Adipocyte (in vitro differentiated cells): Measurements from ENCODE around the gene THAP4.
A peak's percentile ranks its signal among the peaks of the same experiment; 100 is the strongest.

Experiments used
- DNase-seq: peaks from one replicate; pipeline ENCODE4 v3.0.0-alpha.2; 2015; ENCODE audit warnings: low read depth
- H3K27me3 ChIP-seq: replicated peaks from 2 replicates; pipeline ENCODE4 v1.7.0; 2013; ENCODE audit warnings: mild to moderate bottlenecking, low read length, moderate library complexity; ENCODE audit not compliant: control insufficient read depth, insufficient read depth
- H3K36me3 ChIP-seq: 2 replicates; pipeline ENCODE4 v1.7.0; 2013; ENCODE audit warnings: low read length, mild to moderate bottlenecking, moderate library complexity; ENCODE audit not compliant: control insufficient read depth, insufficient read depth, severe bottlenecking
- H3K4me1 ChIP-seq: 2 replicates; pipeline ENCODE4 v1.7.0; 2013; ENCODE audit warnings: mild to moderate bottlenecking, low read length, moderate library complexity; ENCODE audit not compliant: control insufficient read depth, insufficient read depth
- H3K4me3 ChIP-seq: 2 replicates; pipeline ENCODE4 v1.7.0; 2013; ENCODE audit warnings: mild to moderate bottlenecking, low read length, moderate library complexity
- H3K9ac ChIP-seq: 2 replicates; pipeline ENCODE4 v1.7.0; 2013; ENCODE audit warnings: mild to moderate bottlenecking, low read length, moderate library complexity
- H3K9me3 ChIP-seq: 2 replicates; pipeline ENCODE4 v1.7.0; 2013; ENCODE audit warnings: mild to moderate bottlenecking, low read length, moderate library complexity; ENCODE audit not compliant: control insufficient read depth

Gene THAP4

GRCh38 chr2:241560162-241560882, 76.6 kb downstream of the THAP4 start:
- peaks cover 24% of the 10 kb centered on the region for H3K4me1 ChIP-seq
- DNase-seq: no peak
- H3K9me3 ChIP-seq: peaks cover 21% of the 10 kb centered on the region
- H3K9ac ChIP-seq: peak overlapping the region; percentile 86
- H3K27me3 ChIP-seq: no peaks in the 10 kb centered on the region
- H3K36me3 ChIP-seq: peaks cover 15% of the 10 kb centered on the region
- H3K4me3 ChIP-seq: peak overlapping the region; percentile 85

GRCh38 chr2:241559323-241560161, 77.4 kb downstream of the THAP4 start:
- DNase-seq: peak; percentile 73
- H3K9ac ChIP-seq: peak overlapping the region; percentile 86
- H3K4me3 ChIP-seq: peak overlapping the region; percentile 85
- peaks cover 21% of the 10 kb centered on the region for H3K9me3 ChIP-seq
- H3K4me1 ChIP-seq: peaks cover 26% of the 10 kb centered on the region
- H3K27me3 ChIP-seq: no peaks in the 10 kb centered on the region
- H3K36me3 ChIP-seq: peaks cover 15% of the 10 kb centered on the region

- Histone ChIP-seq H3K4me1 (peaks cover 28% of the 10 kb centered on the region), H3K27me3 (no peaks in the 10 kb centered on the region), H3K36me3 (peaks cover 15% of the 10 kb centered on the region), H3K4me3 (peak within 1 kb of the TSS; percentile 85), H3K9ac (peak within 1 kb of the TSS; percentile 86), H3K9me3 (peaks cover 21% of the 10 kb centered on the region)
- DNase-seq: peak; percentile 82
Observed at GRCh38 chr2:241558532-241559322, 78.2 kb downstream of the THAP4 start, which contains the start of gene BOK. Gene BOK (plus strand): TSS chr2:241558745. CDS start chr2:241559484, 739 bp downstream.

DNA sequence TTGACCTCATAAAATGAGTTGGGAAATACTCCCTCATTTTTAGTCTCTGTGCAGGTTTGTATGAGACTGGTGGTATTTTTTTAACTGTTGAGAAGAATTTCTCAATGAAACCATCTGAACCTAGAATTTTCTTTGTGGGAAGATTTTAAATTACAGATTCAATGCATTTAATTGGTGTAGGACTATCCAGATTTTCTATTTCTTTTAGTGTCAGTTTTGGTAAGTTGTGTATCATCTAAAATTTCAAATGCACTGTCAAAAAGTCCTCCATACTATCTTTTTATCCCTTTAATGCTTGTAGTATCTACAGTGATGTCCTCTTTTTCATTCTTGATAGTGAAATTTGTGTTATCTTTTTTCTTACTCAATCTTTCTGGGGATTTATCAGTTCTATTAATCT, 80.2 kb downstream of the THAP4 start:
- H3K27me3 ChIP-seq: no peaks in the 10 kb centered on the region
- no peak overlapping the region for H3K4me3 ChIP-seq
- DNase-seq: no peak
- H3K36me3 ChIP-seq: no peaks in the 10 kb centered on the region
- peaks cover 31% of the 10 kb centered on the region for H3K4me1 ChIP-seq
- H3K9me3 ChIP-seq: peaks cover 21% of the 10 kb centered on the region
- H3K9ac ChIP-seq: no peak overlapping the region

DNA sequence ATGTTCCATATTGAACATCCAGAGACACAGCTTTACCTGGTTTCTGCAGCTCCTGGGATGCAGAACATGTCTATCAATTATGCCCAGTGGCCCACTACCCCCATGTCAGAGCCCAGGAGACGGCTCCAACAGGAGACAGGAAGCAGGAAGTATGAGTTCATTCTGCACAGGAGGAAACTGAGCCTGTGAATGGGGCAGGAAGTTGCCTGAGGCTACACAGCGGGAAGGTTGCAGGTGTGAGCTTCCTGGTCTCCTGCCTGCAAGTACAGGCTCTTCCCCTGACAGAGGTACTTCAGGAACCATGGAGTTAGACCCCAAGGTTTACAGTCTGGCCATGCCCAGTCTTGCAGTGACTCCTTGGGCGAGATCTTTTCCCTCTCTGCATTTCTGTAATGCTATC, 81.2 kb downstream of the THAP4 start:
- peaks cover 24% of the 10 kb centered on the region for H3K4me1 ChIP-seq
- H3K9me3 ChIP-seq: peaks cover 21% of the 10 kb centered on the region
- no peak overlapping the region for H3K9ac ChIP-seq
- no peak overlapping the region for H3K4me3 ChIP-seq
- no peaks in the 10 kb centered on the region for H3K27me3 ChIP-seq
- H3K36me3 ChIP-seq: no peaks in the 10 kb centered on the region
- DNase-seq: no peak

DNA sequence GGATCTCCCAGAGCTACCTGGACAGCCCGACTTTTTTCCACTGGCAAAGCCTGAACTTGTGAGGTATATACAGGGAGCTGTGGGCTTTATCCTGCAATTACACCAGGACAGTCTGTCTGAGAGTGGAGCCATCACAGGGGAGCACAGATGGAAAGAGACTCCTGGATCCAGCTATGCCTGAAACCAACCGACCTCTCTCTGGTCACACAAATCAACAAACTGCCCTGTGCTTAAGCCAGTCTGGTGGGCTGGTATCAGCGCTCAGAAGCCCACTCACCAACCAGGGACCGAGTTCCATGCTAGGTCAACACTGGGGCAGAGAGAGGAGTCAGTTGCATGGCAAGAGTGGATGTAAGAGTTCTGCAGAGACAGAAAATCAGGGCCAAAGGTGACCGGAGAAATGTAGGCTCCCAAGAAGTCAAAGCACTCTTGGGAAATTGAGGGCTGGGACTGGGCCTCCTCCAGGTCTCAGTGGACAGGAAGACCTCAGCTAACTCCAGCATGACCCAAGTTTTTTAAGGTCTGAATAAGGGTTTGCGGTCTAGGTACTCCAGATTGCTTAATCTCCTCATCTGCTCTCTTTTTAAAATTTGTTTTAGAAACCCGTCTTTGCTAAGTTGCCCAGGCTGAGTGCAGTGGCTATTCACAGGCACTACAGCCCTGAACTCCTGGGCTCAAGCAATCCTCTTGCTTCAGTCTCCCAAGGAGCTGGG, 82.2 kb downstream of the THAP4 start:
- no peak for DNase-seq
- Histone ChIP-seq H3K4me1 (peaks cover 16% of the 10 kb centered on the region), H3K9ac (no peak overlapping the region), H3K27me3 (no peaks in the 10 kb centered on the region), H3K9me3 (peaks cover 21% of the 10 kb centered on the region), H3K36me3 (no peaks in the 10 kb centered on the region), H3K4me3 (no peak overlapping the region)

DNA sequence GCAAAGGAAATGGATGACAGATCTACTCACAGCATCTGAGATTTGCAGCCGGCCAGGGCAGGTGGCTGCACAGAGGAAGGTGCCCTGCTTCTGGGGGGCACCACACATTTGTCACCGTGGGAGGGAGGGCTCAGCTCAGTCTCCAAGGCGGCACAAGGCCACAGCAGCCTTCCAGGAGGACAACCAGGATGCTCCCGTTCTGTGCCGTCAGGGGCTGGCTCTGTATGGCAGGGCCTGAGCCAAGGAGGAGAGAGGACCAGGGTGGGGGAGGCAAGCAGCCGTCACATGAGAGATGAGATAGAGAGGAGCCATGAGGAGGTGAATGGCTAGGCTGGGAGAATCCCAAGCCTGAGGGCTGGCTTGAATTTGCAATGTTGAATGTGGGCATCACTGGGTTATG, 83.0 kb downstream of the THAP4 start:
- H3K4me1 ChIP-seq: peaks cover 16% of the 10 kb centered on the region
- H3K4me3 ChIP-seq: no peak overlapping the region
- no peak for DNase-seq

GRCh38 chr2:241553512-241553830, 83.5 kb downstream of the THAP4 start:
- Histone ChIP-seq H3K27me3 (peaks cover 3% of the 10 kb centered on the region), H3K4me3 (no peak overlapping the region), H3K36me3 (no peaks in the 10 kb centered on the region), H3K4me1 (peaks cover 16% of the 10 kb centered on the region), H3K9ac (no peak overlapping the region), H3K9me3 (peaks cover 21% of the 10 kb centered on the region)
- DNase-seq: no peak

More for the DNA sequence above, 83.0 kb downstream of the THAP4 start:
- no peak overlapping the region for H3K9ac ChIP-seq
- H3K9me3 ChIP-seq: peaks cover 21% of the 10 kb centered on the region
- H3K27me3 ChIP-seq: peaks cover 1% of the 10 kb centered on the region
- H3K36me3 ChIP-seq: no peaks in the 10 kb centered on the region

GRCh38 chr2:241551998-241552737, 84.8 kb downstream of the THAP4 start:
- H3K4me1 ChIP-seq: peaks cover 17% of the 10 kb centered on the region
- no peak for DNase-seq
- peaks cover 3% of the 10 kb centered on the region for H3K27me3 ChIP-seq
- peaks cover 14% of the 10 kb centered on the region for H3K9me3 ChIP-seq
- no peak overlapping the region for H3K9ac ChIP-seq
- no peaks in the 10 kb centered on the region for H3K36me3 ChIP-seq
- no peak overlapping the region for H3K4me3 ChIP-seq

GRCh38 chr2:241551599-241551997, 85.4 kb downstream of the THAP4 start:
- Histone ChIP-seq H3K27me3 (peaks cover 3% of the 10 kb centered on the region), H3K4me3 (no peak overlapping the region), H3K9me3 (peaks cover 9% of the 10 kb centered on the region), H3K9ac (no peak overlapping the region), H3K36me3 (no peaks in the 10 kb centered on the region), H3K4me1 (peaks cover 22% of the 10 kb centered on the region)
- DNase-seq: no peak
